Neutrophil (primary cell): Measurements from ENCODE around the gene SLC5A9.
"Not testable (repeated sequence)": the region's sequence is repeated elsewhere in the genome, so short reads cannot be mapped to it uniquely, and the experiment has no call there.

Source experiments
- H3K27ac ChIP-seq: fragments of 200-600 bp; sonication (generic); 2 replicates; pipeline ENCODE4 v1.5.1; 2016; ENCODE audit warnings: mild to moderate bottlenecking, moderate library complexity
- H3K27me3 ChIP-seq: fragments of 200-600 bp; sonication (generic); 2 replicates; pipeline ENCODE4 v1.6.0; 2016; ENCODE audit warnings: mild to moderate bottlenecking
- H3K36me3 ChIP-seq: fragments of 200-600 bp; sonication (generic); 2 replicates; pipeline ENCODE4 v1.5.1; 2017
- H3K4me1 ChIP-seq, 2 experiments: fragments of 200-600 bp in 1 of 2; sonication (generic) in 1 of 2; 1 replicate in 1 of 2; 2 replicates in 1 of 2; pipeline versions ENCODE4 v1.5.1 to v1.6.1; 2013 to 2016; ENCODE audit warnings: low read depth in 1 of 2, low read length in 1 of 2, mild to moderate bottlenecking in 1 of 2, moderate library complexity in 1 of 2; ENCODE audit not compliant: control insufficient read depth in 1 of 2, insufficient read depth in 1 of 2
- H3K4me3 ChIP-seq, 2 experiments: fragments of 200-600 bp in 1 of 2; sonication (generic) in 1 of 2; 1 replicate in 1 of 2; 2 replicates in 1 of 2; pipeline ENCODE4 v1.5.1; 2013 to 2016; ENCODE audit warnings: low read depth in 1 of 2, low read length in 1 of 2, mild to moderate bottlenecking in 1 of 2, moderate library complexity in 1 of 2
- H3K9me3 ChIP-seq: fragments of 200-600 bp; sonication (generic); 2 replicates; pipeline ENCODE4 v1.5.1; 2016
- TF ChIP-seq, protein P1 (sequence below): fragments of 200-600 bp; sonication (generic); IDR thresholded peaks from 2 replicates; pipeline ENCODE4 v1.5.1; 2016; ENCODE audit warnings: antibody characterized with exemption

The SLC5A9 gene

DNA sequence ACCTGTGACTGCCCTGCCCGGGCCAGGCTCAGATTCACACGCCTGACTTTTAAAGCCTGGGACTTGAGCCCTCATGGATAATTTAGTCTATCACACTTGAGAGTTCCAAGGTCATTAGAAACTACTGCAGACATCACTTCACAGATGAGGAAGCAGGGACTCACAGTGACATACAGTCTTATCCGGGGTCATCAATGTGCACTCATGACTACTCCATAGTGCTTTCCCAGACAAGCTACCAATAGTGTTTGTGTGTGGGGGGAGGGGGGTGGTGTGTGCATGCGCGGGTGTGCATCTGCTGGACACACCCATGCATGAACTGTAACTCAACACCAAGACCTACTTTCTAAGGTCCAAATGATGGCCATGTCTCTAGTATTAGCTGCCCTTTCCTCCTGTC, 16.1 kb upstream of the SLC5A9 start:
- Histone ChIP-seq H3K9me3 (no peaks in the 10 kb centered on the region), H3K27ac (no peak overlapping the region), H3K27me3 (no peaks in the 10 kb centered on the region), H3K4me1 (no peaks in the 10 kb centered on the region), H3K36me3 (no peaks in the 10 kb centered on the region), H3K4me3 (no peak overlapping the region)
- TF ChIP-seq, protein P1, sequence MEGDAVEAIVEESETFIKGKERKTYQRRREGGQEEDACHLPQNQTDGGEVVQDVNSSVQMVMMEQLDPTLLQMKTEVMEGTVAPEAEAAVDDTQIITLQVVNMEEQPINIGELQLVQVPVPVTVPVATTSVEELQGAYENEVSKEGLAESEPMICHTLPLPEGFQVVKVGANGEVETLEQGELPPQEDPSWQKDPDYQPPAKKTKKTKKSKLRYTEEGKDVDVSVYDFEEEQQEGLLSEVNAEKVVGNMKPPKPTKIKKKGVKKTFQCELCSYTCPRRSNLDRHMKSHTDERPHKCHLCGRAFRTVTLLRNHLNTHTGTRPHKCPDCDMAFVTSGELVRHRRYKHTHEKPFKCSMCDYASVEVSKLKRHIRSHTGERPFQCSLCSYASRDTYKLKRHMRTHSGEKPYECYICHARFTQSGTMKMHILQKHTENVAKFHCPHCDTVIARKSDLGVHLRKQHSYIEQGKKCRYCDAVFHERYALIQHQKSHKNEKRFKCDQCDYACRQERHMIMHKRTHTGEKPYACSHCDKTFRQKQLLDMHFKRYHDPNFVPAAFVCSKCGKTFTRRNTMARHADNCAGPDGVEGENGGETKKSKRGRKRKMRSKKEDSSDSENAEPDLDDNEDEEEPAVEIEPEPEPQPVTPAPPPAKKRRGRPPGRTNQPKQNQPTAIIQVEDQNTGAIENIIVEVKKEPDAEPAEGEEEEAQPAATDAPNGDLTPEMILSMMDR: no peak

DNA sequence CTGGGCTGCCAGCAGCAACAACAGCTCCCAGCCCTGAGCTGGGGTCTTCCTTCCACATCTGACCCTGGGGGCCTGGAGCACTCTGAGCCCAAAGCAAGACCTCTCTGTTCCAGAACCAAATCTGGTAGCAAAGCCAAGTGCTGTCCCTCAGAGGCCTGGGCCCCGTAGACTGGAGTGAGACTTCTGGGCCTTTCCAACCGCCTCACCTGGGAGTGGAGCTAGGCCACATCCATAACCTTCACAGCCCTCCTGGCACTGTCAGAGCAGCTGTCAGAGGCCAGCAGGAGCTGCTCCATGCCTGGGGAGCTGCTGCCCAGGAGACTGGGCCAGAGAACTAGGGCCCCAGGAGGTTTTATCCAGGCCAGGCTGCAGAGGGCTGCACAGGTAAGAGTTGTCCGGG, 15.4 kb upstream of the SLC5A9 start:
- Histone ChIP-seq H3K36me3 (no peaks in the 10 kb centered on the region), H3K4me1 (no peaks in the 10 kb centered on the region), H3K27me3 (no peaks in the 10 kb centered on the region), H3K4me3 (no peak overlapping the region), H3K9me3 (no peaks in the 10 kb centered on the region), H3K27ac (no peak overlapping the region)
- TF ChIP-seq, protein P1: no peak

DNA sequence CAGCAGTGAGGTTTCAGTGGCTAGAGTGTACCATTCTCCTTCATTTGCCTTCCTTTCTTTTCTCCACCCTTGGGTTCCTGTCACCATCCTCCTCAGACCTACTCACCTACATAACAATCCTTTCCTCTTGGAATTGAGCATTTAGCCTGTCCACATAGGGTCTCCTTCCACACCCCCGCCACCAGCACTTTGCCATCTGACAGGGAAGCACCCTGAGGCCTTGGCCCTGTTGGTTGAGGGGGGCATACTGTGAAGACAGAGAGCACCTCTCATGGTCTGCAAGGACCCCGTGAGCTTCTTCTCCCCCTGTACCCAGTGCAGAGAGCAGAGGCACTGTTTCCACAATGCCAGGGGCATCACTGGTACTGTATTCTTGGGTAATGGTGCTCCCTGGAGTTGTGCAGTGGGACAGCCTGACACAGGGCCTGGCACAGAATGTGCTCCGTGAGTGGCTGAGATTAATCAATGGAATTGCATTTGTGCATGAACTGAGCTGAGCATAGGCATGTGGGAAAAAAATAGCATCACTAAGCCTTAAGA, 14.9 kb upstream of the SLC5A9 start:
- TF ChIP-seq, protein P1: no peak
- H3K36me3 ChIP-seq: no peaks in the 10 kb centered on the region
- H3K27me3 ChIP-seq: no peaks in the 10 kb centered on the region
- no peak overlapping the region for H3K4me3 ChIP-seq
- no peak overlapping the region for H3K27ac ChIP-seq
- H3K4me1 ChIP-seq: no peaks in the 10 kb centered on the region
- H3K9me3 ChIP-seq: no peaks in the 10 kb centered on the region

DNA sequence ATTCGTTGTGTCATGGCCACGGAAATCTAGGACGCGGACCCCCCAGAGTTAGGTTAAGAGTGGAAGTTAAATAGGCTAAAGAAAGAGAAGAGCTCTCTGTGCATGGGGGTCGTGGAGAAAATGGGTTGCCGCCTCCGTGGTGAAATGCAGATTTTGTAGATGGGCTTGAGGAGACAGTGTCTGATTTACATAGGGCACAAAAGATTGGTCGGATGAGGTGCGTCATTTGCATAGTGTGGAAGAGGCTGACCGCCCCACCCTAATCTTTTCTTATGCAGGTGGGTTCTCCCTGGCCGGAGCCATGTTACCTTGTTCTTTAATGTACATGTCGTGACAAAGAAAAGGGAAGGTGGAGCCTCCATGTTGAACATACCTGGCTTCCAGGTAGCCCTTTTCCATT, 14.3 kb upstream of the SLC5A9 start:
- Histone ChIP-seq H3K27me3 (no peaks in the 10 kb centered on the region), H3K36me3 (no peaks in the 10 kb centered on the region), H3K9me3 (no peaks in the 10 kb centered on the region), H3K27ac (no peak overlapping the region), H3K4me3 (no peak overlapping the region), H3K4me1 (no peaks in the 10 kb centered on the region)
- TF ChIP-seq, protein P1: no peak

DNA sequence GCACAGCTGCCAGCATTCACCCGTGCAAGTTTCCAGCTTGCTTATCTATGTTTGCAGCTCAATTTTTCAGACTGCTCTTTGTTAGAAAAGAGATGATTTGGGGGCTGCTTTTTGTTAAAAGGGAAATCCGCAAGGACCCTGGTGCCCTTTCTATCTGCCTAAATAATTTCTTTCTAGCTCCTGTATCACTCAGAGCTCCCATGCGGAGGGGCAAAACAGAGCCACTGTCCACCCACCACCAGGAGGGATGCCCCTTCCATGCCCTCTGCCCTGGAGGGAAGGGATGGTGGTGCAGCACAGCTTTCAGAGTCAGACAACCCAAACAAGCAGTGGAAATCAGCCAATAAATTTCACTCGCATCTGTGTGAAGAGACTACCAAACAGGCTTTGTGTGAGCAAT, 13.9 kb upstream of the SLC5A9 start:
- Histone ChIP-seq H3K36me3 (no peaks in the 10 kb centered on the region), H3K27me3 (no peaks in the 10 kb centered on the region), H3K9me3 (no peaks in the 10 kb centered on the region), H3K4me3 (no peak overlapping the region), H3K4me1 (no peaks in the 10 kb centered on the region), H3K27ac (no peak overlapping the region)
- TF ChIP-seq, protein P1: no peak

DNA sequence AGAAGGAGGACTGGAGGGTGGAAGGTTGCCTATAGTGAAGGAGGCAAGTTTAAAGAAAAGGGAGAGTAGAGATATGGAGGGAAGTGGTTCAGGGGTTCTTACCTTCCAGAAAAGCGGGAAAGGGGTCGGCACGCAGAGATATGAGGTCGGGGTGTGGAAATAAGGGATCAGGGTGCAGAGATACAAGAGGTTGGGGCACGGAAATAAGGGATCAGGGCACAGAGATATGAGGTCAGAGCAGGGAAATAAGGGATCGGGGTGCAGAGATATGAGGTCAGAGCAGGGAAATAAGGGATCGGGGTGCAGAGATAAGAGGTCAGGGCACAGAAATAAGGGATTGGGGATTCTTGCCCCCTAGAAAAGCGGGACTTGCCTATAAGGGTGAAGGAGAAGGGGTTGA, 9.1 kb upstream of the SLC5A9 start:
- not testable (repeated sequence) for H3K4me3 ChIP-seq, H3K36me3 ChIP-seq, H3K27ac ChIP-seq, H3K4me1 ChIP-seq, H3K27me3 ChIP-seq, H3K9me3 ChIP-seq

DNA sequence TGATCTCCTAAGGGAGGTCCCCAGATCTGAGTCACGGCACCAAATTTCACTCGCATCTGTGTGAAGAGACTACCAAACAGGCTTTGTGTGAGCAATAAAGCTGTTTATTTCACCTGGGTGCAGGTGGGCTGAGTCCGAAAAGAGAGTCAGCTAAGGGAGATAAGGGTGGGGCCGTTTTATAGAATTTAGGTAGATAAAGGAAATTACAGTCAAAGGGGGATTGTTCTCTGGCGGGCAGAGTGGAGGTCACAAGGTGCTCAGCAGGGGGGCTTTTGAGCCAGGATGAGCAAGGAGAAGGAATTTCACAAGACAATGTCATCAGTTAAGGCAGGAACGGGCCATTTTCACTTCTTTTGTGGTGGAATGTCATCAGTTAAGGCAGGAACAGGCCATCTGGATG, 8.2 kb upstream of the SLC5A9 start:
- H3K27ac ChIP-seq, H3K27me3 ChIP-seq, H3K36me3 ChIP-seq, H3K4me1 ChIP-seq, H3K9me3 ChIP-seq, H3K4me3 ChIP-seq: not testable (repeated sequence)
